Muscle of leg (tissue), 11 donors: ENCODE data around the gene CXCL14. TPM values are rescaled to one million over a fixed set of nuclear protein-coding genes. Genes with fewer than 3 reads are reported as not detected.

Experiments
- DNase-seq: peaks from one replicate; pipeline ENCODE4 v3.0.0; 2013
- H3K27ac ChIP-seq: one replicate; pipeline ENCODE4 v1.5.1; 2013; ENCODE audit warnings: mild to moderate bottlenecking, low read length, control low read depth
- H3K27me3 ChIP-seq: one replicate; pipeline ENCODE4 v1.6.1; 2013; ENCODE audit warnings: low read length; ENCODE audit not compliant: control insufficient read depth, insufficient read depth
- H3K36me3 ChIP-seq: one replicate; pipeline ENCODE4 v1.6.1; 2013; ENCODE audit warnings: low read length; ENCODE audit not compliant: control insufficient read depth, insufficient read depth
- H3K4me1 ChIP-seq: one replicate; pipeline ENCODE4 v1.6.1; 2013; ENCODE audit warnings: low read length; ENCODE audit not compliant: control insufficient read depth, insufficient read depth
- H3K4me3 ChIP-seq: one replicate; pipeline ENCODE4 v1.5.1; 2013; ENCODE audit warnings: low read length, control low read depth
- H3K9me3 ChIP-seq: replicated peaks from 2 replicates; pipeline ENCODE4 v1.6.1; 2013; ENCODE audit warnings: low read depth, low read length; ENCODE audit not compliant: control insufficient read depth
- WGBS: methylation state at CpG from one replicate; pipeline ENCODE4 v1.1.5; 2013; ENCODE audit warnings: missing lambda C conversion rate; ENCODE audit not compliant: insufficient coverage; 5-methylcytosine and 5-hydroxymethylcytosine counted together
- polyA plus RNA-seq, 8 donors: library from polyadenylated mRNA; unstranded; fragments of 120-200 nt; gene quantifications; one replicate each; pipeline versions ENCODE4 v1.2.1 to v1.2.3, GENCODE V29; 2013; ENCODE audit warnings: inconsistent platforms in 1 of 8, low replicate concordance in 1 of 8; ENCODE audit not compliant: insufficient read length in 8 of 8, insufficient read depth in 1 of 8
- total RNA-seq: library from RNA; stranded (reverse); fragments of 120-200 nt; gene quantifications from one replicate; pipeline ENCODE4 v1.2.4, GENCODE V29; 2013

Gene CXCL14
- total and polyA plus RNA-seq, 9 donors = 21.3 to 155 (median 31.1) TPM

DNA sequence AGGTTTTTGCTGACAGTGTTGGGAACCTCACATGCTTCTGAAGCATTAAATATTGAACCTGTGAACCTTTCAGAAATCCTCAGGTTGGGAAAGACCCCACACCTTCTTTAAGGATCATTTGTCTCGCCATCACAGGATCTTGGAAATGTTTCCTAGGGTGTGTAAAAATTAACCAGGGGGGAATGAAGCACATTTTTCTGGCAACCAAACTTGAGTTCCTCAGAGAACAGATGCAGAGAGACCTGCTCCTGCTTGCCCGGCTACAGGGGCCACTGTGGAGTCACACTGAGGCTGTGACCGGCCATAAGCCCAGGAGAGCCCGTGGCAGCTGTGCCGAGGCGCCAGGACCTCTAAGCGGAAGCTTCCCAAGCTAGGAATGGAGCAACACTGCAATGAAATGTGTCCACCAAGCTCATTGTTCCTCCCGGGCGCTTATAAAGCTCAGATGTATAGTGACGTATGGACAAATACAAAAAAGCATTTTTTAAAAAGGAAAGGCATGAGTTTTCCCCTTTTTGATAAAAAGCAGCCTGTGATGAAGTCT lies 7.7 kb downstream of the CXCL14 start:
- Histone ChIP-seq H3K27me3 (peaks cover 34% of the 10 kb centered on the region), H3K9me3 (no peaks in the 10 kb centered on the region), H3K4me3 (no peak overlapping the region), H3K27ac (no peak overlapping the region), H3K4me1 (peaks cover 22% of the 10 kb centered on the region), H3K36me3 (no peaks in the 10 kb centered on the region)
- 46% methylated on average over 6 of the region's 10 CpGs for WGBS
- no peak for DNase-seq

DNA sequence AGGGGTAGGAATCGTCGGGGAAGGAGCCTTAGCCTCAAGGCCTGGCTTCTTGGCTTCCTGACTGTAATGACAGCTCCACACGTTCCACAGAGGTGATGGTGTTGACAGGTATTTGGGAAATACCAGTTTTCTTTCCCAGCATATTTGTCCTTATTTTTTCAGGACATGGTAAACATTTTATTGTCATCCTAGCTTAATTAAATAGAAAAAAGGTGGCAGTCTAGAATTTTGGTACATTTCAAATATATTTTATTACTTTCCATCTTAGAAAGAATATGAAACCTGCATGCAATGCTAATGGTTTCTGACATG lies 8.4 kb downstream of the CXCL14 start:
- H3K27ac ChIP-seq = no peak overlapping the region
- DNase-seq = no peak
- H3K36me3 ChIP-seq = no peaks in the 10 kb centered on the region
- peaks cover 35% of the 10 kb centered on the region for H3K27me3 ChIP-seq
- H3K4me3 ChIP-seq = no peak overlapping the region
- WGBS = no CpG with 5 or more reads among the region's 3 CpGs
- no peaks in the 10 kb centered on the region for H3K9me3 ChIP-seq
- H3K4me1 ChIP-seq = peaks cover 26% of the 10 kb centered on the region

DNA sequence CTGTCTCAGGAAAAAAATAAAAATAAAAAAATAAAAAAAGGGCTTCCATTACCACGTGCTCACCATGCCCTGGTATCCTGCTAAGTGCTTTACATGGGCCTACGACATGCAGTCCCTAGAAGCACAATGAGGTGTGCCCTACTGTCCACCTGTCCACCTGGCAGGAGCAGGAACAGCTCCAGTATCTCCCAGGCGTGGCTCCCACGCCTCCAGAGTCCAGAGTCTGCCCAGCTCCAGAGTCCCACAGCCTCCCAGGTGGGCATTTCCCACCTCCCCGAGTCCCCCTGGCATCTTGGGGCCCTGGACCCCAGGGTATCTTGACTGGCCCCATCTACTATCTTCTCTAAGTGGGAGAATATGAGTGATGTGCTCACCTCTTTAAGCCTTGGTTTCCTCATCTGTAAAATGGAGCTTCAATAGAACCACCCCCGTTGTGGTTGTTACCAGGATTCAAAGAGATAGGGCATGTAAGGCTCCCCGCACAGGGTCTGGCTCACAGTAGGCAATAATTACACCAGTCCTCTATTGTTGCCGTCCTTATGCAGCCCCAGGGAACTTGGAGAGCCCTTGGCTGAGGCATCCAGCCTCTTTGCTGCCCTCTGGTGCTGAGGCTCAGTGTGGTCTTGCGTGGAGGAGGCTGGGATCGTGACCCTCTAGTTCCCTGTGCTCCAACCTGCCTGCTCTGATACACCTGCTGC lies 8.9 kb downstream of the CXCL14 start:
- peaks cover 26% of the 10 kb centered on the region for H3K4me1 ChIP-seq
- no peak for DNase-seq
- H3K4me3 ChIP-seq = no peak overlapping the region
- H3K36me3 ChIP-seq = no peaks in the 10 kb centered on the region
- WGBS = 59% methylated on average over 5 of the region's 10 CpGs
- H3K27me3 ChIP-seq = peaks cover 31% of the 10 kb centered on the region
- no peaks in the 10 kb centered on the region for H3K9me3 ChIP-seq
- no peak overlapping the region for H3K27ac ChIP-seq

DNA sequence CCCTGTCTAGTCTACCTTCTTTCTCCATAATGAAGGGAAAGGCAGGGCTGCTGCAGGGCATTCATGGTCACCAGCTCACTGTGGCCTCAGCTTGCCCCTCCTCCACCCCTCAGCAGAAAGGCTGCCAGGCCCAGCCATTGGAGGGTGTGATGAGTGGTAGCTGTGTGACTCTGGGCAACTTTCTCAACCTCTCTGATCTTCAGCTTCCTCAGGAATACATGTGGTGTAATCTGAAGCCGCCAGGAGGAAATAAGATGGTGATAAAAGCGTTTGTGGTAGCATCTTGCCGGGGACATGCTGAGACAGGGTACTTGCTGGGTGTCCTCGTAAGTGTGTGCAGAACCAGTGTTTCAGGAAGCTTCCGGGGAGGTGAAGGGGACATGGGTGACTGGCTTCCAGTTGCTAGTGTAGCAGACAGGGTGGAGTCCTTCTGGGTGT lies 9.8 kb downstream of the CXCL14 start:
- WGBS = 94% methylated on average over 4 of the region's 5 CpGs
- no peak overlapping the region for H3K4me3 ChIP-seq
- H3K27me3 ChIP-seq = peaks cover 27% of the 10 kb centered on the region
- H3K9me3 ChIP-seq = no peaks in the 10 kb centered on the region
- no peak overlapping the region for H3K27ac ChIP-seq
- peaks cover 28% of the 10 kb centered on the region for H3K4me1 ChIP-seq
- H3K36me3 ChIP-seq = no peaks in the 10 kb centered on the region
- no peak for DNase-seq

DNA sequence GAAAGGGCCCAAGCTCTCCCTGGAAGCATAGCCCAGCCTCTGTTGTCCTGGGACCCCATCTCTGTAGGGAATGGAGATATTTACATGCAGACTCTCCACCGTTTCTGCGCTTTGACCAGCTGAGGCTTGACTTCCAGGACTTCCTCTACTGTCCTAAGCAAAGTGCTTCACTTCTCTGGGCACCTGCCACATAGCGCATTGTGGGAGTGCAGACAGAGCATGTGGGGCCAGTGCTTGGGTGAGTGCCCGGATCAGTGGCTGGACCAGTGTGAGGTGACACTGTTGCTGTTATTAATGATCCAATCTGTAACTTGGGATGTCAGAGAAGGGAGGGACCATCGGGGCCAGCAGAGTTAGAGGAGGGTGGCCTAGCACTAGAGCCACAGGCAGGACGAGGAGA lies 10.5 kb downstream of the CXCL14 start:
- Histone ChIP-seq H3K27ac (no peak overlapping the region), H3K4me1 (peaks cover 28% of the 10 kb centered on the region), H3K27me3 (peaks cover 28% of the 10 kb centered on the region), H3K9me3 (no peaks in the 10 kb centered on the region), H3K36me3 (no peaks in the 10 kb centered on the region), H3K4me3 (no peak overlapping the region)
- WGBS = 55% methylated on average over 5 of the region's 6 CpGs
- DNase-seq = no peak

DNA sequence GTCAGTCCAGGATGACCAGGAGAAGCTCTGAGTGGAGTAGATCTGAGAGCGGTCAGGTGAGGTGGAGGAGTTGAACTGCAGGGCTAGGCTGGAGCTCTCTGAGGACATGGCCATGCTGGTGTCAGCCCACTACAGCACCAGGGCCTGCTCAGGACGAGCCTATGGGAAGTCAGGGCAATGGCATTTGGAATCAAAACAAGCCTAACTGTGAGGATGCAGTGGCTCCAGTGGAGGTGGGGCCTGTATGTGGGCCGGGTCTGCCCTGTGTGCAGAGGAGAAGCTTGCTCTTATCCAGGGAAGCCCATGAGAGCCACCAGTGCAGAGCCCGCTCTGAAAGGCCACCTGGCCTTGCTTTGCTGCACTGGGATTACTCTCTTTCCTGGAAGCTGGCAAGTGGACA lies 11.1 kb downstream of the CXCL14 start:
- Histone ChIP-seq H3K4me1 (peaks cover 28% of the 10 kb centered on the region), H3K4me3 (no peak overlapping the region), H3K36me3 (no peaks in the 10 kb centered on the region), H3K27me3 (peaks cover 28% of the 10 kb centered on the region), H3K9me3 (no peaks in the 10 kb centered on the region), H3K27ac (no peak overlapping the region)
- whole genome bisulfite sequencing = 43% methylated on average over 4 of the region's 4 CpGs
- no peak for DNase-seq

DNA sequence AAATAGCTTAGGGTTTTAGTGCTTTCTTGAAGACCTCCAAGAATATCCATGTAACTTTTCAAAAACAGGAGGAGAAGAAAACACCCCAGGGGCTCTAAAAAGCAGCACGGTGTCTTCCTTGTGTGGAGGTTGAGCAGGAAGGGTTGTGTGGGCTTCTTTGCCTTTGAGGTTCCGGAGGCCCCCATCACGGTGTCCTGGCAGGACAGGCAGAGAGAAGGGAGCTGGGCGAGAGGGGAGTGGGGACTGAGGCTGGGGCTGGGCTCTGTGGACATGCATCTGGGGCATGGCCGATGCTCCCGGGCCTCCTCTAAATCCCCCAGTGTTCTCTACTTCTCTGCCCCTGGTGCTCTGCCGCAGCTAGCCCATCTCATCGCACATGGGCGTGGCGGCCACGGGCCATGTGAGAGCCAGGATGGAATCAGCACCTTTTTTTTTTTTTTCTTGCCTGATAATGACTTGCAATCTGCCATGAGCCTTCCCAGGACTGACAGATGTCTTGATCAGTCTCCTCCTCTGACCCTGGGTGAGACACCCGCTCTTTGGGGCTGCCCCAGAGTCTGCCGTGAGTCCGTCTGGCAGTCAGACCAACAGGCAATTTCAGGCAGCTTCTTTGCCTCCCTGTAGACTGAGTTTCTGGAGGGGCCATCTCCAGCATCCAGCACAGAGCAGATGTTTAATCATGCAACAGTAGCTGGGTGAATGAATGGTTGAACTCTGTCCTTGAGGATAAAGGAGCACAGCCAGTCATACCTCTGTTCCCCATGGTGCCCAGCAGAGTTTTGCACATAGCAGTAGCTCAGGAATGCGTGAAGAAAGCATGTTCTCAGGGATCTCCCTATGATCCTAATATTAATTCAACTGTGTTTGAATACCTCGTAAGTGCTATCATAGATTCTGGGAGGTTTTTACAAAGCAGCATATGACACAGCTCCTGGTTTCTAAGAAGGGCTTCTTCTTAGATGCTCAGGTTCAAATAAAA lies 12.1 kb downstream of the CXCL14 start:
- Histone ChIP-seq H3K4me3 (no peak overlapping the region), H3K36me3 (no peaks in the 10 kb centered on the region), H3K4me1 (peaks cover 28% of the 10 kb centered on the region), H3K27ac (no peak overlapping the region), H3K27me3 (peaks cover 22% of the 10 kb centered on the region), H3K9me3 (no peaks in the 10 kb centered on the region)
- WGBS = 75% methylated on average over 12 of the region's 16 CpGs
- DNase-seq = no peak

DNA sequence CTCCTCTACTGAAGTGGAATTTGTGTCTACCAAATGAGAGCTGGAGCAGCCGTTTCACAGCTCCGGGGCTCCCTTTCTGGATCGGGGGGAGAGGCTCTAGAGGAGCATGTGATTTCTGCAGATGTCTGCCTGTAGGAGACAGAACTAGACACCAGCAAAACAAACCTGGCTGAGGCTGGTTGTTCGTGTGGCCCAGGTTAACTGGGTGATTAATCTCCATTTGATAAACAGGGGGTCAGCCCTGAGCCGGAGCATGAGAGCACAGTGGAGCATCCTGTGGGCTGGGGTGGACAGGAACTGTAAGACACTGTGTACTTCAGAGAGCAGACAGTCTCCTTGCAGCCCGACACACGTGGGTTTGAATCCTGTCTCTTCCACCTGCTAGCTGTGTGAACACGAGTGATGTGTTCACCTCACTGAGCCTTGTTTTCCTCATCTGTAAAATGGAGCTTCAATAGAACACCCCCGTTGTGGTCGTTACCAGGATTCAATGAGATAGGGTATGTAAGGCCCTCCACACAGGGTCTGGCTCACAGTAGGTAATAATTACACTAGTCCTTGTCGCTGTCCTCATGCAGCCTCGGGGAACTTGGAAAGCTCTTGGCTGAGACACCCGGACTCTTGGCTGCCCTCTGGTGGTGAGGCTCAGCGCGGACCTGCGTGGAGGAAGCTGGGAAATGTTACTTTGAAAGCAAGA lies 12.9 kb downstream of the CXCL14 start:
- Histone ChIP-seq H3K9me3 (no peaks in the 10 kb centered on the region), H3K4me1 (peaks cover 27% of the 10 kb centered on the region), H3K27me3 (peaks cover 17% of the 10 kb centered on the region), H3K27ac (no peak overlapping the region), H3K4me3 (no peak overlapping the region), H3K36me3 (no peaks in the 10 kb centered on the region)
- peak; percentile 48 for DNase-seq
- 47% methylated on average over 8 of the region's 16 CpGs for WGBS

DNA sequence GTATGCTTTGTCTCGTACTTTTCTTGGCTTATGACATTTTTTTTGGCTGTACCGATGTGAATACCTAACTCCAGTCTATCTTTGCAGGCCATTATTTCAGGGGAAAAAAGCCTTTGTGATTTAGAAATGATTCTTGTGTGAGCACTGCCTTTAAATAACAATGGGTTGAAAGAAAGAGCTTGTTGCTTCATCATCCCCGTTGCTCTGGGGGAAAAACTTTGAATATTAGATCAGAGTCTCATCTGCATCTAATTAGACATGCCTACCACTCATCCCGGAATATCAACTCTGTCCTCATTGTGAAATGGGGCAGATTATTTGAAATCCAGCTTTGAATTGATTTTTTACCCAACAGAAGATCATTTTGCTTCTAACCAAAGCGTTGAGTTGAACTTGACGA lies 13.5 kb downstream of the CXCL14 start:
- H3K4me3 ChIP-seq = no peak overlapping the region
- H3K4me1 ChIP-seq = peaks cover 27% of the 10 kb centered on the region
- no peaks in the 10 kb centered on the region for H3K36me3 ChIP-seq
- H3K9me3 ChIP-seq = no peaks in the 10 kb centered on the region
- H3K27ac ChIP-seq = no peak overlapping the region
- peaks cover 18% of the 10 kb centered on the region for H3K27me3 ChIP-seq
- DNase-seq = no peak
- no CpG with 5 or more reads among the region's 6 CpGs for WGBS

DNA sequence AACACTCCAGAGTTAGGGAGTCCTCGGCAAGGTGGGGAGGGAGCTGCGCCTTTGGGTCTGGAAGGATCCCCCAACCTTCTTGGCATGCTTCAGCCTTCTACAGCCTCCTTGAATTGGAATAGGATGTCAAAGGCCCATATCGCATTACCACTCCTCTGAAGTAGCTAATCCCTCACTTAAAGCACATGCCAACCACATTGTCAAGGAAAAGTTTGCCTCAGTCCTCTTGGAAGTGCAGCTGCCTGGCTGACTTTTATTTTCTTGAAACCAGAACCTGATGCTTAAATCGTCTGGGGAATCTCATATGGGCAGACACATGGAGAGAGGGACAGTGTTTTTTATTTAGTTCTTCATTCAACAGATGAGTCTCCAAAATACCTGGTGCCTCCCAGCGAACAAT lies 14.5 kb downstream of the CXCL14 start:
- Histone ChIP-seq H3K9me3 (no peaks in the 10 kb centered on the region), H3K27me3 (peaks cover 21% of the 10 kb centered on the region), H3K4me3 (no peak overlapping the region), H3K36me3 (no peaks in the 10 kb centered on the region), H3K27ac (no peak overlapping the region), H3K4me1 (peaks cover 27% of the 10 kb centered on the region)
- 43% methylated on average over 1 of the region's 5 CpGs for WGBS
- DNase-seq = no peak
